Astrocyte (in vitro differentiated cells and primary cell): ENCODE measurements around the gene ADAM11. TPM values are rescaled to one million over a fixed set of nuclear protein-coding genes. Genes with fewer than 3 reads are reported as not detected.
A peak's percentile ranks its signal among the peaks of the same experiment; 100 is the strongest.
"Not testable (repeated sequence)": the region's sequence is repeated elsewhere in the genome, so short reads cannot be mapped to it uniquely, and the experiment has no call there.

Experiments used
- DNase-seq: peaks from one replicate; pipeline ENCODE4 v3.0.0-alpha.2; 2010; ENCODE audit warnings: low read depth
- FAIRE-seq: peaks from 2 replicates; lab custom pipeline; 2011; peaks lifted over from hg19 to GRCh38; lab: Jason Lieb, UNC
- H2AFZ ChIP-seq: 2 replicates; pipeline ENCODE4 v1.6.0; 2012; ENCODE audit warnings: low read depth, low read length, inconsistent platforms
- H3K27ac ChIP-seq: 2 replicates; pipeline ENCODE4 v1.5.1; 2011; ENCODE audit warnings: low read depth, low read length, inconsistent platforms
- H3K27me3 ChIP-seq: 2 replicates; pipeline ENCODE4 v1.6.0; 2011; ENCODE audit warnings: low read length, inconsistent platforms; ENCODE audit not compliant: insufficient read depth
- H3K36me3 ChIP-seq: 2 replicates; pipeline ENCODE4 v1.5.1; 2011; ENCODE audit warnings: low read length, inconsistent platforms; ENCODE audit not compliant: insufficient read depth
- H3K4me1 ChIP-seq: 2 replicates; pipeline ENCODE4 v1.5.1; 2011; ENCODE audit warnings: low read length, inconsistent platforms; ENCODE audit not compliant: insufficient read depth
- H3K4me2 ChIP-seq: 2 replicates; pipeline ENCODE4 v1.6.0; 2012; ENCODE audit warnings: low read length, inconsistent platforms
- H3K4me3 ChIP-seq: 2 replicates; pipeline ENCODE4 v1.5.1; 2011; ENCODE audit warnings: low read depth, mild to moderate bottlenecking, low read length, inconsistent platforms; ENCODE audit not compliant: insufficient read depth
- H3K79me2 ChIP-seq: 2 replicates; pipeline ENCODE4 v1.6.0; 2012; ENCODE audit warnings: mild to moderate bottlenecking, low read length, inconsistent platforms; ENCODE audit not compliant: insufficient read depth
- H3K9ac ChIP-seq: 2 replicates; pipeline ENCODE4 v1.6.0; 2012; ENCODE audit warnings: mild to moderate bottlenecking, low read length, inconsistent platforms
- H3K9me3 ChIP-seq: 2 replicates; pipeline ENCODE4 v1.5.1; 2012; ENCODE audit warnings: low read depth, mild to moderate bottlenecking, low read length, inconsistent platforms; ENCODE audit not compliant: insufficient read depth
- H4K20me1 ChIP-seq: 2 replicates; pipeline ENCODE4 v1.6.0; 2012; ENCODE audit warnings: low read length, inconsistent platforms; ENCODE audit not compliant: insufficient read depth
- H3K27ac Mint-ChIP-seq: one replicate; pipeline ENCODE4 v1.8.0; 2021; ENCODE audit warnings: mild to moderate bottlenecking, mixed read lengths; ENCODE audit not compliant: unreplicated experiment
- H3K27me3 Mint-ChIP-seq: one replicate; pipeline ENCODE4 v1.8.0; 2021; ENCODE audit warnings: low read depth, mixed read lengths; ENCODE audit not compliant: unreplicated experiment
- H3K36me3 Mint-ChIP-seq: one replicate; pipeline ENCODE4 v1.8.0; 2021; ENCODE audit warnings: low read depth, mixed read lengths; ENCODE audit not compliant: unreplicated experiment
- H3K4me1 Mint-ChIP-seq: one replicate; pipeline ENCODE4 v1.8.0; 2021; ENCODE audit warnings: low read depth, mixed read lengths; ENCODE audit not compliant: unreplicated experiment
- H3K4me3 Mint-ChIP-seq: one replicate; pipeline ENCODE4 v1.8.0; 2021; ENCODE audit warnings: mild to moderate bottlenecking, moderate library complexity, mixed read lengths; ENCODE audit not compliant: unreplicated experiment
- H3K9me3 Mint-ChIP-seq: one replicate; pipeline ENCODE4 v1.8.0; 2021; ENCODE audit warnings: mild to moderate bottlenecking, mixed read lengths; ENCODE audit not compliant: unreplicated experiment
- EZH2 ChIP-seq: IDR thresholded peaks from 2 replicates; pipeline ENCODE4 v1.6.1; 2012; ENCODE audit warnings: mild to moderate bottlenecking, low read length, inconsistent platforms; ENCODE audit not compliant: insufficient read depth
- total RNA-seq: library from RNA; stranded (reverse); gene quantifications from 2 replicates; pipeline ENCODE4 v1.2.1, GENCODE V29; 2021
- TF ChIP-seq, protein P1 (sequence below): IDR thresholded peaks from 2 replicates; pipeline ENCODE4 v1.5.1; 2011; ENCODE audit warnings: low read depth, mild to moderate bottlenecking, inconsistent platforms, low read length, moderate library complexity; ENCODE audit not compliant: insufficient read depth

Gene ADAM11
- total RNA-seq, 1 donor from 2014 or later = 0.43 TPM

DNA sequence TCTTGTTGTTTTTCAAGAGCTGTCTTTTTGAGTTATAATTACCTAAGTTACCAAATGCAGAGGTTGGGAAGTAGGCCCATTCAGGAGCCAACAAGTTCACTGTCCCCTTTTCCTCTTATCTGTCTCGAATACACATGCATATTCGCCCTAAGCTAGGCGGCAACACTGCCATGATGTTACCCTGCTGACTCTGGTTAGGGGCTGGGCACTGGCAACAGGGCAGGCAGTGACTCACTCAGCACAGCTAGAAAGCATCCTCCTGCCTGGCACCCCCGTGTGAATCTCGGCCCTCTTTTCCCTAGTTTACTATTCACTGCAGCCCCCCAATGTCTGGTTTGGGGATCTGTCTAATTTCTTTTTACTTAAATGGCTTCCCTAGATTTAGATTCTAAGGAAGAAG is 36.5 kb upstream of the ADAM11 start:
- no peaks in the 10 kb centered on the region for H3K4me1 Mint-ChIP-seq
- H3K36me3 Mint-ChIP-seq = peaks cover 10% of the 10 kb centered on the region
- H3K27me3 Mint-ChIP-seq = no peaks in the 10 kb centered on the region
- TF ChIP-seq, protein P1, sequence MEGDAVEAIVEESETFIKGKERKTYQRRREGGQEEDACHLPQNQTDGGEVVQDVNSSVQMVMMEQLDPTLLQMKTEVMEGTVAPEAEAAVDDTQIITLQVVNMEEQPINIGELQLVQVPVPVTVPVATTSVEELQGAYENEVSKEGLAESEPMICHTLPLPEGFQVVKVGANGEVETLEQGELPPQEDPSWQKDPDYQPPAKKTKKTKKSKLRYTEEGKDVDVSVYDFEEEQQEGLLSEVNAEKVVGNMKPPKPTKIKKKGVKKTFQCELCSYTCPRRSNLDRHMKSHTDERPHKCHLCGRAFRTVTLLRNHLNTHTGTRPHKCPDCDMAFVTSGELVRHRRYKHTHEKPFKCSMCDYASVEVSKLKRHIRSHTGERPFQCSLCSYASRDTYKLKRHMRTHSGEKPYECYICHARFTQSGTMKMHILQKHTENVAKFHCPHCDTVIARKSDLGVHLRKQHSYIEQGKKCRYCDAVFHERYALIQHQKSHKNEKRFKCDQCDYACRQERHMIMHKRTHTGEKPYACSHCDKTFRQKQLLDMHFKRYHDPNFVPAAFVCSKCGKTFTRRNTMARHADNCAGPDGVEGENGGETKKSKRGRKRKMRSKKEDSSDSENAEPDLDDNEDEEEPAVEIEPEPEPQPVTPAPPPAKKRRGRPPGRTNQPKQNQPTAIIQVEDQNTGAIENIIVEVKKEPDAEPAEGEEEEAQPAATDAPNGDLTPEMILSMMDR = no peak
- TF ChIP-seq EZH2 = no peak
- no peak overlapping the region for H3K4me3 ChIP-seq
- H4K20me1 ChIP-seq = no peaks in the 10 kb centered on the region
- FAIRE-seq (no peak), DNase-seq (no peak)
- H3K27ac ChIP-seq = no peak overlapping the region
- no peaks in the 10 kb centered on the region for H3K4me1 ChIP-seq
- no peaks in the 10 kb centered on the region for H3K9me3 Mint-ChIP-seq
- H2AFZ ChIP-seq = no peak overlapping the region
- H3K4me3 Mint-ChIP-seq = no peak overlapping the region
- no peaks in the 10 kb centered on the region for H3K9me3 ChIP-seq
- H3K27me3 ChIP-seq = no peaks in the 10 kb centered on the region
- no peak overlapping the region for H3K27ac Mint-ChIP-seq
- H3K9ac ChIP-seq = no peak overlapping the region
- peaks cover 2% of the 10 kb centered on the region for H3K36me3 ChIP-seq
- no peak overlapping the region for H3K4me2 ChIP-seq
- H3K79me2 ChIP-seq = no peaks in the 10 kb centered on the region

DNA sequence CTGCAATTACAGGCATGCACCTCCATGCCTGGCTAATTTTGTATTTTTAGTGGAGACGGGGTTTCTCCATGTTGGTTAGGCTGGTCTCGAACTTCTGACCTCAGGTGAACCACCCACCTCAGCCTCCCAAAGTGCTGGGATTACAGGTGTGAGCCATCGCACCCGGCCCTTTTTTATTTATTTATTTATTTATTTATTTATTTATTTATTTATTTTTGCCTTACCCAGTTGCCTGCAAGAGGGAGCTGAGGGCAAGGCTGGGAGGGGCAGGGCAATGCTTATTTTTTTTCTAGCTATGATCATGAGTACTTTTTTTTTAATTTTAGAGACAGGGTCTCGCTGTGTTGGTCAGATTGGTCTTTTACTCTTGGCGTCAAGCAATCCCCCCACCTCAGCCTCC is 32.7 kb upstream of the ADAM11 start:
- not testable (repeated sequence) for H3K4me1 ChIP-seq, H3K9ac ChIP-seq, H3K36me3 ChIP-seq, H3K27ac ChIP-seq, H3K9me3 ChIP-seq, H3K4me1 Mint-ChIP-seq, DNase-seq, H3K79me2 ChIP-seq, H3K4me2 ChIP-seq, H3K27me3 Mint-ChIP-seq, H3K36me3 Mint-ChIP-seq, FAIRE-seq, H3K27me3 ChIP-seq, H2AFZ ChIP-seq, H3K27ac Mint-ChIP-seq, H4K20me1 ChIP-seq, H3K9me3 Mint-ChIP-seq, H3K4me3 ChIP-seq, H3K4me3 Mint-ChIP-seq

DNA sequence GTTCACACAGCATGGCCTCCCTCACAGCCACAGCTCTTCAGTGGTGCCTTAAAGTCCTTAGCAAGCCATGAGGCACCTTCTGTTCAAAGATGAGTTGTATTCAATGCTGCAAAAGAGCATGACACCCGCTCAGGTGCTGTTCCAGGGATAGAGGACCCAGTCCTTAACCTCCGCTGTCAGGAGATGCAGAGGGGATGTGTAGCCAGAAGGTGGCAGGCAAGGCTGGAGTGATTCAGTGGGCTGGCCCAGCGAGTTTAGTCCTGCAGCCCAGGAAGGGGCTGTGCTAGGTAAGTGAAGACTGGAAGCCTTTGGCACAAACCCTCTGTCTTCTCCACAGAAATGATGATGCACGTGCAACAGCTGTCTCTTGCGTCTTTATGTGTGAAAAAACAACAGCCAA is 25.0 kb upstream of the ADAM11 start:
- FAIRE-seq (no peak), DNase-seq (no peak)
- Histone ChIP-seq H4K20me1 (no peaks in the 10 kb centered on the region), H3K4me1 (no peaks in the 10 kb centered on the region), H3K27me3 (no peaks in the 10 kb centered on the region), H3K4me2 (no peak overlapping the region), H3K9ac (no peak overlapping the region), H3K9me3 (no peaks in the 10 kb centered on the region), H3K79me2 (no peaks in the 10 kb centered on the region), H3K36me3 (peaks cover 7% of the 10 kb centered on the region), H3K4me3 (no peak overlapping the region), H3K27ac (no peak overlapping the region), H2AFZ (no peak overlapping the region)
- no peak for TF ChIP-seq EZH2
- TF ChIP-seq, protein P1 = peak; percentile 6
- H3K9me3 Mint-ChIP-seq = no peaks in the 10 kb centered on the region
- H3K27me3 Mint-ChIP-seq = no peaks in the 10 kb centered on the region
- H3K4me1 Mint-ChIP-seq = peaks cover 8% of the 10 kb centered on the region
- H3K36me3 Mint-ChIP-seq = peaks cover 15% of the 10 kb centered on the region
- no peak overlapping the region for H3K4me3 Mint-ChIP-seq
- H3K27ac Mint-ChIP-seq = no peak overlapping the region
